ENCODE results near the gene MUC20.

MUC20 gene

DNA sequence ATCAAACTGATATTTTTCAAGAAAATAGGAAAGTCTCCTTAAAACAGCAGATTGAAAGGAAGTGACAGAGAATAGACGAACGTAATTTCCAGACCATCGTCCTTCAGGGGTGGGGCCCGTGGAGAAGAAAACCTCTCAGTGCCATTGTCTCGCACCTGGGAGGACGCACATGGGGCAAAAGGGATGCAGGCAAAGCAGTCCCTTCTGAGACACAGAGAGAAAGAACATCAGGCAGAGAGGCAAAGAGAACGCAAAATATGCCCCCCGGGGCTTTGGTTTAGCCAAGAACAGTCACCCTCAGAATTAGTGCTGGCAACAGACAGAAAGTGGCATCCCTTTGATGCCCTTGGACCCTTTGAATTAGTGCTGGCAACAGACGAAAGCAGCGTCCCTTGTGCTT, 37.0 kb downstream of the MUC20 start:
- no CpG with 5 or more reads among the region's 10 CpGs for WGBS (ENCODE audit: insufficient coverage, insufficient read length)
- no peak overlapping the region for H3K4me3 ChIP-seq (ENCODE audit: low read length)
- no peaks in the 10 kb centered on the region for H3K36me3 ChIP-seq (ENCODE audit: control insufficient read depth, insufficient read depth, low read length)
- H3K4me1 ChIP-seq (ENCODE audit: control insufficient read depth, insufficient read depth, low read length): no peaks in the 10 kb centered on the region
- no peaks in the 10 kb centered on the region for H3K27me3 ChIP-seq (ENCODE audit: control insufficient read depth, insufficient read depth, low read length)
- no peak for DNase-seq (ENCODE audit: low read depth, low spot score)
- no peaks in the 10 kb centered on the region for H3K9me3 ChIP-seq (ENCODE audit: control insufficient read depth, insufficient read depth, low read length)
- H3K27ac ChIP-seq (ENCODE audit: low read length): no peak overlapping the region

DNA sequence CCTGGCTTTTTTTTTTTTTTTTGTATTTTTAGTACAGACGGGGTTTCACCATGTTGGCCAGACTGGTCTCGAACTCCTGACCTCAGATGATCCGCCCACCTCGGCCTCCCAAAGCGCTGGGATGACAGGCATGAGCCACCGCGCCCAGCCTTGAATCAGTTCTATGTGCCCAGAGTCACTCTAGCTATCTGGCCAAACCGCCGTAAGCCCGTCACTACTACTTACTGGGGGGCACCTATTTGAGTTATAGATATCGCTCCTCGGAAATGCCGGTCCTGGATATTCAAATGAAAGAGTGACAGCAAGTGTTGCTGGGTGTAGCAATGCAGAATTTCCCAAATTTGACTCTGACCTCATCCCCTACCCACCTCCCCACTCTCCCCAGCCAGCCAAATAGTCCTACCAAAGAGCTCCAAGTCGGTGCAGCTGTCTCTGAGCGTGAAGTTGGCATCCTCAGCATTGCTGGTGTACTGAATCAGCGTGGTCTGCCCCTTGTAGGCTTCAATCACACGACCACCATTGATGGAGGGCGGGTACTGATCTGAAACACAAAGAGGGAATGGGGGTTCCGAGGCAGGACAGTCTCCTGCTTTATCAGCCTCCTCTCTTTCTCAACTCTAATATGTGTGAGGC, 38.1 kb downstream of the MUC20 start:
- WGBS (ENCODE audit: insufficient coverage, insufficient read length): no CpG with 5 or more reads among the region's 19 CpGs
- H3K4me1 ChIP-seq (ENCODE audit: control insufficient read depth, insufficient read depth, low read length): no peaks in the 10 kb centered on the region; the same call in 1 of the 2 replicates
- H3K9me3 ChIP-seq (ENCODE audit: control insufficient read depth, insufficient read depth, low read length): no peaks in the 10 kb centered on the region
- no peak for DNase-seq (ENCODE audit: low read depth, low spot score)
- no peaks in the 10 kb centered on the region for H3K36me3 ChIP-seq (ENCODE audit: control insufficient read depth, insufficient read depth, low read length)
- H3K27me3 ChIP-seq (ENCODE audit: control insufficient read depth, insufficient read depth, low read length): no peaks in the 10 kb centered on the region
- no peak overlapping the region for H3K27ac ChIP-seq (ENCODE audit: low read length)
- no peak overlapping the region for H3K4me3 ChIP-seq (ENCODE audit: low read length)

DNA sequence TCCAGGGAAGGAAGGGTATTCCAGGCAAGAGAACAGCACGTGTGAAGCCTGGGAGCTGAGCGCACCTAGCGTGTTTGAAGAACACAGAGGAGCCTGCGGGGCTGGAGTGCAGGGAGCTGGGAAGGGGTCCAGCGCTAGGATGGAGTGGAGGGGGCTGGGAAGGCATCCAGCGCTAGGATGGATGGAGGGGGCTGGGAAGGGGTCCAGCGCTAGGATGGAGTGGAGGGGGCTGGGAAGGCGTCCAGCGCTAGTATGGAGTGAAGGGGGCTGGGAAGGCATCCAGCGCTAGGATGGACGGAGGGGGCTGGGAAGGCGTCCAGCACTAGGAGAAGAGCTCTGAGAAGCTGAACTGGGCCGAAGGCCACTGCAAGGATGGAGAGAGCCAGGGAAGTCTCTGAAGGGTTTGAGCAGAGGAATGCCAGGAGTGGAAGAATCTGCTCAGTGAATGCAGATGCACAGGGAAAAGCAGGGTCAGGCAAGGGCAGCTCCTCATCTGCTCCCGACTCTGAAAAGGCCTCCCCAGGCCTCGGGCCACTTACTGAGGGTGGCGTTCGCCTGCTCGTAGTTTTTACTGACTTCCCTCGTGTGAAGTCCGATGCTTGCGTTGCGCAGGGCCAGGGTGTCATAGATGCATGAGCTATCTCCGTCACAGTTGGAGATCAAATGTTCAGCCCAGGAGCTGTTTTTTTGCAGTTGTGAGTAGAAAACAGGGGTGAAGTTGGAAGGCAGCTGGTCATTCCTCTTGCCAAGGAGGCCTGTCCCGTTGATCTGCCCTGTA, 39.8 kb downstream of the MUC20 start:
- Histone ChIP-seq H3K27me3 (ENCODE audit: control insufficient read depth, insufficient read depth, low read length) (no peaks in the 10 kb centered on the region), H3K9me3 (ENCODE audit: control insufficient read depth, insufficient read depth, low read length) (no peaks in the 10 kb centered on the region), H3K36me3 (ENCODE audit: control insufficient read depth, insufficient read depth, low read length) (no peaks in the 10 kb centered on the region), H3K4me3 (ENCODE audit: low read length) (no peak overlapping the region), H3K27ac (ENCODE audit: low read length) (no peak overlapping the region), H3K4me1 (ENCODE audit: control insufficient read depth, insufficient read depth, low read length) (no peaks in the 10 kb centered on the region; the same call in 1 of the 2 replicates)
- no peak for DNase-seq (ENCODE audit: low read depth, low spot score)
- no CpG with 5 or more reads among the region's 24 CpGs for WGBS (ENCODE audit: insufficient coverage, insufficient read length)

DNA sequence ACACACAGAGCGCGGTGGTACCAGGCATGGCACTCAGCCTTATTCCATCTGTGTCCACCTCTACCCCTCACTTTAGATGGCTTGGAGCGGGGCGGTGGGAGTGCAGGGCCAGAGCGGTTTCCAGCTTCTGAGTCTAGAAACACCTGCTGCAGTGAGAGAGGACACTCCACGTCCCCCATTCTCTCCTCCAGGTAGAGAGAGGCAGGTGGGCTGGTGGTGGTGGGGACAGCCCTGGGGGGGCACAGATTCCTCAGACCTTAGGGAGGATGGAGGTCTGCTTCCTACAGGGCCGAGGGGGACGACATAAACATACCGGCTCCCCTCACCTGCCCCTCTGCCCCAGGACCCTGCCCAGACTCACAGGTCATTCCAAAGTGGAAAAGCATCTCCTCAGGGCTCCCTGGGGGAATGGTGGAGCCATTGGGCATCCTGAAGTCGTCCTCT, 40.4 kb downstream of the MUC20 start:
- Histone ChIP-seq H3K27ac (ENCODE audit: low read length) (no peak overlapping the region), H3K36me3 (ENCODE audit: control insufficient read depth, insufficient read depth, low read length) (no peaks in the 10 kb centered on the region), H3K27me3 (ENCODE audit: control insufficient read depth, insufficient read depth, low read length) (no peaks in the 10 kb centered on the region), H3K4me1 (ENCODE audit: control insufficient read depth, insufficient read depth, low read length) (no peaks in the 10 kb centered on the region; the same call in 1 of the 2 replicates), H3K4me3 (ENCODE audit: low read length) (no peak overlapping the region), H3K9me3 (ENCODE audit: control insufficient read depth, insufficient read depth, low read length) (no peaks in the 10 kb centered on the region)
- DNase-seq (ENCODE audit: low read depth, low spot score): no peak
- no CpG with 5 or more reads among the region's 10 CpGs for WGBS (ENCODE audit: insufficient coverage, insufficient read length)

DNA sequence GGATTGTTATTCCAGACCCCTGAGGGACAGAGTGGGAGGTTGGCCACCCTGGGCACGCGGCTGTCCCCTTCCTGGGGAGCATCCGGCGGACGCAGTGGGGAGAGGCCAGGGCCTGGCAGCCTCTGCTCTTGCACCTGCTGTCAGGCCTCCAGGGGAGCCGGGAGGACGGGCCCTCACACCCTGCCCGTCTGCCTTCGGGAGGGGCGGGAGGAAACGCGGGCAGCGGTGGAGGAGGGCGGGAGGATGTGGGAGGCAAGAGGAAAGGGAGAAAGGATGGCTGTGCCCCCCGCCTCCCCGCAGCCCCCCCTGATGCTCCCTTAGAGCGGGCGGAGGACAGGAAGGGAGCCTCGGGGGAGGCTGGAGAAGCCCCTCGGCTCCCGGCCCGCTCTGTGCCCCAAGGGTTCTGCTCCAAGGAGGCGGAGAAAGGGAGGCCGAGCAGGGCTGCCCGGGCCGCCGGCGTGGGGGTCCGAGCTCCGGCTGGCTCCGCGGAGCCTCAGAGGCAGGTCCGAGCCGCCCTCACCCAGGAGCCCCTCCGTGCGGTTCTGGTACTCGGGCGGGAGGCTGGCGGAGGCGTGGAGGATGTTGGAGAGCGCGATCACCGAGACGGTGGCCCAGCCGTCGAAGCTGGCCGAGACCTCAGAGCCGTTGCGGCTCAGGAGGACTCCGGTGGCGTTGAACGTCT, 40.9 kb downstream of the MUC20 start:
- H3K27ac ChIP-seq (ENCODE audit: low read length): no peak overlapping the region
- H3K27me3 ChIP-seq (ENCODE audit: control insufficient read depth, insufficient read depth, low read length): no peaks in the 10 kb centered on the region
- H3K4me1 ChIP-seq (ENCODE audit: control insufficient read depth, insufficient read depth, low read length): no peaks in the 10 kb centered on the region; the same call in 1 of the 2 replicates
- H3K9me3 ChIP-seq (ENCODE audit: control insufficient read depth, insufficient read depth, low read length): no peaks in the 10 kb centered on the region
- H3K36me3 ChIP-seq (ENCODE audit: control insufficient read depth, insufficient read depth, low read length): no peaks in the 10 kb centered on the region
- no peak overlapping the region for H3K4me3 ChIP-seq (ENCODE audit: low read length)
- no CpG with 5 or more reads among the region's 52 CpGs for WGBS (ENCODE audit: insufficient coverage, insufficient read length)
- no peak for DNase-seq (ENCODE audit: low read depth, low spot score)

DNA sequence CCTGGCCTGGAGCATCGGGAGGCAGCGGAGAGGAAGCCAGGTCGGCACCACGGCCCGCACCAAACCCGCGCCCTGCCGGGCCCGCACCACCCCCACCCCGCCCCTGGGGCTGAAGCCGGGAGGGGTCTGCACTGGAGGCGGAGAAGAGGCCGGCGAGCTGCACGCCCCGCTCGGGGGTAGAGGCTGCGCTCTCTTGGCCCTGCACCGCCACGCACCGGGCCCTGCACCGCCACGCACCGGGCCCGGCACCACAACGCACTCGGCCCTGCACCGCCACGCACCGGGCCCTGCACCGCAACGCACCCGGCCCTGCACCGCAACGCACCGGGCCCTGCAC, 41.4 kb downstream of the MUC20 start:
- no peak for DNase-seq (ENCODE audit: low read depth, low spot score)
- Histone ChIP-seq H3K27me3 (ENCODE audit: control insufficient read depth, insufficient read depth, low read length) (no peaks in the 10 kb centered on the region), H3K9me3 (ENCODE audit: control insufficient read depth, insufficient read depth, low read length) (no peaks in the 10 kb centered on the region), H3K27ac (ENCODE audit: low read length) (no peak overlapping the region), H3K4me3 (ENCODE audit: low read length) (no peak overlapping the region), H3K36me3 (ENCODE audit: control insufficient read depth, insufficient read depth, low read length) (no peaks in the 10 kb centered on the region), H3K4me1 (ENCODE audit: control insufficient read depth, insufficient read depth, low read length) (no peaks in the 10 kb centered on the region; the same call in 1 of the 2 replicates)
- no CpG with 5 or more reads among the region's 36 CpGs for WGBS (ENCODE audit: insufficient coverage, insufficient read length)

DNA sequence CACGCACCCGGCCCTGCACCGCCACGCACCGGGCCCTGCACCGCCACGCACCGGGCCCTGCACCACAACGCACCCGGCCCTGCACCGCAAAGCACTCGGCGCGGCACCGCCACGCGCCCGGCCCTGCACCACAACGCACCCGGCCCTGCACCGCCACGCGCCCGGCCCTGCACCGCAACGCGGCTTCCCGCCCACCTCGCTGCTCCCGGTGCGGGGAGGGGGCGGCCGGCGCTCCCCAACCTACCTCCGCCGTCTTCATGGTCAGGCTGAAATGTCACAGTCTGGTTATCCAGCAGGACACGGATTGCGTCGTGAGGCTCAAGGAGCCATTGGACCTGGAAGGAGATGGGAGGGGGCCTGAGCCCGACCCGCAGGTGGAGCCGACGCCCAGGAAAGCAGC, 41.8 kb downstream of the MUC20 start:
- no CpG with 5 or more reads among the region's 43 CpGs for WGBS (ENCODE audit: insufficient coverage, insufficient read length)
- no peaks in the 10 kb centered on the region; the same call in 1 of the 2 replicates for H3K4me1 ChIP-seq (ENCODE audit: control insufficient read depth, insufficient read depth, low read length)

DNA sequence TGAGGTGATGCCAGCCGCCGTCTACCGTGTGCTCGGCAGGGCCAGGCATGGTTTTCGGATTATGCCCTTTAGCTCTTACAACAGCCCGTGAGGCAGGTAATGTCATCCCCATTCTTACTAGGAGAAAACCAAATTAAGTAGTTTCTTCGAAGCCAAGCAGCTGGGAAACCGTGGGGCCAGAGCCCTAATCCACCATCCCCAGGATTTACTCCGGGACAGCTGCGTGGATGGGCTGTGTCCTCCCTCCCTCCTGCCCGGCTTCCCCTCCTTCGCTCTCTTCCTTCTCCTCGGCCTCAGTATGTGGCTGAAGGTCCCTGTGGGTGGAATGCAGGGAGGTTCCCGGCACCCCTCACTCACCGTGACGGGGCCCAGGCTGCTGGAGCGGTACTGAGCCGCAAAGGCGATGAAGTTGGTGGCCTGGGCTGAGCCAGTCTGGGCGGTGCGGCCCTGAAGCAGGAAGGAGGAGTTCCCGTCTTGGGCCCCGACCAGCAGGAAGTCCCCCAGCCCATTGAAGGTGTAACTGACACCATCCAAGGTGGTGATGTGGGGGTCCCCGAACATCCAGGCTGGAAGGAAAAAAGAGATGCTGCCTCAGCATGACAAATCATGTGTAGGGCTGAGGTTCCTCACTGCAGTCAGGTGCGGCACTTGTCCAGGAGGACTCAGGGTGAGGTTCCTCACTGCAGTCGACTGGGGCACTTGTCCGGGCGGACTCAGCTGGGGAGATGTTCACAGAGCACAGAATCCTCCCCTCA, 42.5 kb downstream of the MUC20 start:
- Histone ChIP-seq H3K9me3 (ENCODE audit: control insufficient read depth, insufficient read depth, low read length) (no peaks in the 10 kb centered on the region), H3K27ac (ENCODE audit: low read length) (no peak overlapping the region), H3K27me3 (ENCODE audit: control insufficient read depth, insufficient read depth, low read length) (no peaks in the 10 kb centered on the region), H3K4me3 (ENCODE audit: low read length) (no peak overlapping the region), H3K4me1 (ENCODE audit: control insufficient read depth, insufficient read depth, low read length) (no peaks in the 10 kb centered on the region; the same call in 1 of the 2 replicates), H3K36me3 (ENCODE audit: control insufficient read depth, insufficient read depth, low read length) (no peaks in the 10 kb centered on the region)
- DNase-seq (ENCODE audit: low read depth, low spot score): no peak
- WGBS (ENCODE audit: insufficient coverage, insufficient read length): no CpG with 5 or more reads among the region's 28 CpGs

More for the DNA sequence above, 41.8 kb downstream of the MUC20 start:
- H3K9me3 ChIP-seq (ENCODE audit: control insufficient read depth, insufficient read depth, low read length): no peaks in the 10 kb centered on the region
- no peak for DNase-seq (ENCODE audit: low read depth, low spot score)
- H3K4me3 ChIP-seq (ENCODE audit: low read length): no peak overlapping the region
- no peak overlapping the region for H3K27ac ChIP-seq (ENCODE audit: low read length)
- no peaks in the 10 kb centered on the region for H3K27me3 ChIP-seq (ENCODE audit: control insufficient read depth, insufficient read depth, low read length)
- H3K36me3 ChIP-seq (ENCODE audit: control insufficient read depth, insufficient read depth, low read length): no peaks in the 10 kb centered on the region

DNA sequence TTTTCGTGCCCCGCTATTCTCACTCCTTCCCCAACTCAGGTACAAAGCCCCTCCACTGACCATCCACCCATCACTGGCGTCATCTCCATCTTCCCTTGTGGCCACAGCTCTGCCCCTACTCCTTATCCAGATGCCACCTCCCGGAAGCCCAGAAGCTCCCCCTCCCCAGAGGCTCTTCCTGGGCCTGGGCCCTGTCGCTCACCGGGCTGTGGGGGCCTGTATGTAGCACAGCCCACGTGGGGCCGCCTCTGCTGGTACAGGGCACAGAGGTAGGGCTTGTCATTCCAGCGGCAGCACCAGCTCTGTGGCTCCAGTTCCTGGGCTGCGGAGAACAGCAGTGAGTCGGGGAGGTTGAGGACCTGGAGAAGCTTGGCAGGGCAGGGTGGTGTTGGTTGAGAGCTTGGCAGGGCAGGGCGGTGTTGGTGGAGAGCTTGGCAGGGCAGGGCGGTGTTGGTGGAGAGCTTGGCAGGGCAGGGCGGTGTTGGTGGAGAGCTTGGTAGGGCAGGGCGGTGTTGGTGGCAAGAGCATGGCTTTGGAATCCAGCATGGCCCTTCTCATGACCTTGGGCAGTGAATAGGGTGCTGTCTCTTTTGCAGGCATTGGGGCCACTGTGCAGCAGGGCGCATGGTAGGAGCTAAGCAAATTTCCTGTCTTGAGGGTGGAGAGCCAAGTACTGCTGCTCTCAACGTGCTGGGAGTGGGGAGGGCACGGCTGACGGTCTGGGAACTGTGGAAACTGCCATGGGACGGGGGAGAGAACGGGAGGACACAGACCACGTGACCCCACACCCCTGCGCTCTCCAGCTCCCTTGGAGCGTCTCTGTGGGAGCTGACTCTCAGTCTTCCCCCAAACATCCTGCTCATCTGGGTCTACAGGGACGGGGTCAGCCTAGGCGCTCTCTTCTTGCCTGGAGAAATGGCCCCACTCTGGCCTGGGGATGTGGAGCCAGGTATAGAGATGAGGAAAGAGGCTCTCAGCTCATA, 43.4 kb downstream of the MUC20 start:
- H3K4me3 ChIP-seq (ENCODE audit: low read length): no peak overlapping the region
- no peaks in the 10 kb centered on the region for H3K36me3 ChIP-seq (ENCODE audit: control insufficient read depth, insufficient read depth, low read length)
- no peaks in the 10 kb centered on the region for H3K9me3 ChIP-seq (ENCODE audit: control insufficient read depth, insufficient read depth, low read length)
- no peak overlapping the region for H3K27ac ChIP-seq (ENCODE audit: low read length)
- no peaks in the 10 kb centered on the region for H3K27me3 ChIP-seq (ENCODE audit: control insufficient read depth, insufficient read depth, low read length)
- DNase-seq (ENCODE audit: low read depth, low spot score): no peak
- no CpG with 5 or more reads among the region's 26 CpGs for WGBS (ENCODE audit: insufficient coverage, insufficient read length)
- H3K4me1 ChIP-seq (ENCODE audit: control insufficient read depth, insufficient read depth, low read length): no peaks in the 10 kb centered on the region; the same call in 1 of the 2 replicates
